Measurements from ENCODE around the gene INCENP.

GRCh38 chr11:62104816-62105653 lies 18.8 kb upstream of the INCENP start:
- TF ChIP-seq CTCF (IDR thresholded peaks at IDR 0.05) (no peak), EZH2 (IDR thresholded peaks at IDR 0.05; ENCODE audit: borderline replicate concordance, insufficient read depth, low read depth, low read length, poor library complexity, severe bottlenecking) (no peak)

Measured in B cell (primary cell).